SH-SY5Y (cell line): ENCODE measurements around the gene CCDC157.

Experiments
- GATA2 ChIP-seq: IDR thresholded peaks from 2 replicates; pipeline ENCODE4 v1.6.1; 2011; ENCODE audit warnings: mild to moderate bottlenecking, low read depth, low read length
- GATA3 ChIP-seq: IDR thresholded peaks from 2 replicates; pipeline ENCODE4 v1.6.1; 2011; ENCODE audit warnings: low read depth, mild to moderate bottlenecking, low read length, moderate library complexity

DNA sequence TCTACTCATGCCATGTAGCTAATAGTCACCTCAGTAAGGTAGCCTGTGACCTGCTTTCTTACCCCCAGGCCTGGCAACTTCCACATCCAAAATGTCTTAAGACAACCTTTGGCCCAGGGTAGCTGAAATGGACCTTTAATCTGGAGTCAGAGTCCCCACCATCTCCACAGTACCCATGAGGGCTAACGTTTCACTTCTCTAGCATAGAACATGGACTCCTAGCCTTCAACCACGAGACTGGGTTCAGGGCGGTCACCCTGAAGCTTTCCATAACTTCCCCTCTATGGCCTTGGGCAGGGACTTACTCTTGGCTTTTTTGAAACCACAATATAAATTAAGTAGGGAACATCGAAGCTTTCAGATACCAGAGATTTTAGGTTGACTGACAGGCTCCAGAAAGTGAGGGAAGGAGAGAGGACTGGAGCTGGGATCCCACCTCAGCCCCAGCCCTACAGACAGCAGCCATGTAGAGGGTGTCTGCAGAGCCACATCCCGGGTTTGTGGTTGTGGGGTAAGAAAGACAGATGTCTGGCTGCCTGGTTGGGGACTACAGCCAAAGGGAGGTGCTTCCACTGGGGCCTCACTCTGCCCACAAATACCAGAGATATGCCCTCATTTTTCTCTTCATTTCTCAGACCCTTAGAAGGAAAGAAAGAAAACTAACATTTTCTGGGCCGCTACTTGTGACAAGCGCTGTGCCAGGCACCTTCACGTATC lies 32.6 kb upstream of the CCDC157 start:
- TF ChIP-seq GATA2 (no peak), GATA3 (no peak)
